H1 (cell line): ENCODE data around the gene RABIF. TPM values are rescaled to one million over a fixed set of nuclear protein-coding genes. Genes with fewer than 3 reads are reported as not detected.

Source experiments
- EGR1 ChIP-seq: IDR thresholded peaks from 2 replicates; pipeline ENCODE4 v1.6.1; 2011; ENCODE audit warnings: low read depth, low read length, borderline replicate concordance
- KDM4A ChIP-seq: IDR thresholded peaks from one replicate; pipeline ENCODE4 v1.7.1; 2012; ENCODE audit warnings: low read depth, mild to moderate bottlenecking, moderate library complexity, low read length, inconsistent platforms; ENCODE audit not compliant: severe bottlenecking
- NANOG ChIP-seq: IDR thresholded peaks from 2 replicates; pipeline ENCODE4 v1.6.1; 2011; ENCODE audit warnings: low read length, low read depth, mild to moderate bottlenecking, inconsistent platforms; ENCODE audit not compliant: insufficient read depth, poor library complexity, severe bottlenecking
- RBBP5 ChIP-seq: IDR thresholded peaks from 2 replicates; pipeline ENCODE4 v1.7.1; 2012; ENCODE audit warnings: low read depth, mild to moderate bottlenecking, inconsistent platforms, low read length, moderate library complexity, borderline replicate concordance
- SP4 ChIP-seq: IDR thresholded peaks from 2 replicates; pipeline ENCODE4 v1.6.1; 2012; ENCODE audit warnings: low read length, inconsistent platforms
- SUZ12 ChIP-seq: fragments of 200-600 bp; sonication (generic); IDR thresholded peaks from 2 replicates; pipeline ENCODE4 v1.6.1; 2012; ENCODE audit warnings: mild to moderate bottlenecking, inconsistent platforms, low read length, moderate library complexity, mixed read lengths
- polyA plus RNA-seq, 7 experiments: library from polyadenylated mRNA; depleted of rRNA in 3 of 7; stranded (reverse) in 5 of 7; unstranded in 2 of 7; fragments of >200 nt in 5 of 7; fragments of 200-250 nt in 2 of 7; gene quantifications; 1 replicate in 5 of 7; 2 replicates in 1 of 7; 4 replicates in 1 of 7; pipeline versions ENCODE4 v1.2.1 to v1.2.3, GENCODE V29; 2011 to 2013; ENCODE audit warnings: missing spikeins in 2 of 7, mixed read lengths in 2 of 7
- total RNA-seq: library from RNA; stranded (reverse); fragmentation: NEBNext Ultra II Directional; extraction: Animal tissue kit (Norgen Biotek cat#: 25700); gene quantifications from 2 replicates; pipeline ENCODE4 v1.2.1, GENCODE V29; 2021
- TF ChIP-seq, protein P1 (sequence below): fragments of 300-600 bp; sonication (generic); IDR thresholded peaks from 2 replicates; pipeline ENCODE4 v1.7.1; 2012; ENCODE audit warnings: low read length, moderate library complexity, mild to moderate bottlenecking, inconsistent platforms; ENCODE audit not compliant: insufficient replicate concordance
- TF ChIP-seq, protein P2 (sequence below): IDR thresholded peaks from 2 replicates; pipeline ENCODE4 v1.6.1; 2011; ENCODE audit warnings: low read depth, mild to moderate bottlenecking, low read length; ENCODE audit not compliant: insufficient read depth

Gene RABIF
- total and polyA plus RNA-seq, 2 of the 8 experiments (the other 6 are each of a cell fraction or from before 2014, with no cell fraction given) = 5.6 to 6.9 TPM

DNA sequence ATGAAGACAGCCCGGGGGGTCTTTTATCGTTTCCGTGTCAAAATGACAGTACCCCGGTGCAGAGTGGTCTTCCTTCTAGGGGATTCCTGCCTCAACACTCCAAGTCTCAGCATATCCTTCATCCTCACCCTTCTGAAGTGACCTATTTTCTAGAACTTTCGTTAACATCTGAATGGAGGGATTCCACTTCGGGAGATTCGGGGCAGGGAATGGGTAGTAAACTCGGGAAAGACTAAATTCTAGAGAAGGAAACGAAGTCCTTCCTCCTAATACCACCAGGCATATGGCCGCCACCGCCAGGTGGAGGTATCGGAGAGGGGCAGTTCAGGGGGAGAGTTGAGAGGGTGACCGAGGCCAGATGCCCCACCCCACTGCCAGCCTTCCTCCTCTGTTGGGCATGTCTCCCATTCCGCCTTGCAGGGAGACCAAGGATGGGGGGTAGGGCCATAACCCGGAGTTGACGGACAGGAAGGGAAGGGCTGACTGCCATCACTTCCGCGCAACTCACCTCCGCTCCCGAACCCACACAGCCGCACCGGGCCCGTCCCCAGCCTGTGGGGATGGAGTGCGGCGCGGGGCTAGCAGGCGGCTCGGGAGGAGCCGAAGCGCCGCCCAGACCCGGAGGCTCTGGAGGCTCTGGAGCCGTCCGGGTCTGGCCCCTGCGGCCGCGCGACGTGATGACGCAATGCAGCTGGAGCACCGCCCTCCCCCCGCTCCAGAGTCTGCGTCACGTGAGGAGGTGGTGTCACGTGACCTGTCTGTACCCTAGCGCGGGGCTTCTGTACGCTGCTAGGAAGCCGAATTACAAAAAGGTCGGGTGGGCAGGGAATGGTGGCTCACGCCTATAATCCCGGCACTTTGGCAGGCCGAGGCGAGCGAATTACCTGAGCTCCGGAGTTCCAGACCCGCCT, 37.9 kb upstream of the RABIF start, which contains the start of gene KLHL12 (continued):
- TF ChIP-seq, protein P1, sequence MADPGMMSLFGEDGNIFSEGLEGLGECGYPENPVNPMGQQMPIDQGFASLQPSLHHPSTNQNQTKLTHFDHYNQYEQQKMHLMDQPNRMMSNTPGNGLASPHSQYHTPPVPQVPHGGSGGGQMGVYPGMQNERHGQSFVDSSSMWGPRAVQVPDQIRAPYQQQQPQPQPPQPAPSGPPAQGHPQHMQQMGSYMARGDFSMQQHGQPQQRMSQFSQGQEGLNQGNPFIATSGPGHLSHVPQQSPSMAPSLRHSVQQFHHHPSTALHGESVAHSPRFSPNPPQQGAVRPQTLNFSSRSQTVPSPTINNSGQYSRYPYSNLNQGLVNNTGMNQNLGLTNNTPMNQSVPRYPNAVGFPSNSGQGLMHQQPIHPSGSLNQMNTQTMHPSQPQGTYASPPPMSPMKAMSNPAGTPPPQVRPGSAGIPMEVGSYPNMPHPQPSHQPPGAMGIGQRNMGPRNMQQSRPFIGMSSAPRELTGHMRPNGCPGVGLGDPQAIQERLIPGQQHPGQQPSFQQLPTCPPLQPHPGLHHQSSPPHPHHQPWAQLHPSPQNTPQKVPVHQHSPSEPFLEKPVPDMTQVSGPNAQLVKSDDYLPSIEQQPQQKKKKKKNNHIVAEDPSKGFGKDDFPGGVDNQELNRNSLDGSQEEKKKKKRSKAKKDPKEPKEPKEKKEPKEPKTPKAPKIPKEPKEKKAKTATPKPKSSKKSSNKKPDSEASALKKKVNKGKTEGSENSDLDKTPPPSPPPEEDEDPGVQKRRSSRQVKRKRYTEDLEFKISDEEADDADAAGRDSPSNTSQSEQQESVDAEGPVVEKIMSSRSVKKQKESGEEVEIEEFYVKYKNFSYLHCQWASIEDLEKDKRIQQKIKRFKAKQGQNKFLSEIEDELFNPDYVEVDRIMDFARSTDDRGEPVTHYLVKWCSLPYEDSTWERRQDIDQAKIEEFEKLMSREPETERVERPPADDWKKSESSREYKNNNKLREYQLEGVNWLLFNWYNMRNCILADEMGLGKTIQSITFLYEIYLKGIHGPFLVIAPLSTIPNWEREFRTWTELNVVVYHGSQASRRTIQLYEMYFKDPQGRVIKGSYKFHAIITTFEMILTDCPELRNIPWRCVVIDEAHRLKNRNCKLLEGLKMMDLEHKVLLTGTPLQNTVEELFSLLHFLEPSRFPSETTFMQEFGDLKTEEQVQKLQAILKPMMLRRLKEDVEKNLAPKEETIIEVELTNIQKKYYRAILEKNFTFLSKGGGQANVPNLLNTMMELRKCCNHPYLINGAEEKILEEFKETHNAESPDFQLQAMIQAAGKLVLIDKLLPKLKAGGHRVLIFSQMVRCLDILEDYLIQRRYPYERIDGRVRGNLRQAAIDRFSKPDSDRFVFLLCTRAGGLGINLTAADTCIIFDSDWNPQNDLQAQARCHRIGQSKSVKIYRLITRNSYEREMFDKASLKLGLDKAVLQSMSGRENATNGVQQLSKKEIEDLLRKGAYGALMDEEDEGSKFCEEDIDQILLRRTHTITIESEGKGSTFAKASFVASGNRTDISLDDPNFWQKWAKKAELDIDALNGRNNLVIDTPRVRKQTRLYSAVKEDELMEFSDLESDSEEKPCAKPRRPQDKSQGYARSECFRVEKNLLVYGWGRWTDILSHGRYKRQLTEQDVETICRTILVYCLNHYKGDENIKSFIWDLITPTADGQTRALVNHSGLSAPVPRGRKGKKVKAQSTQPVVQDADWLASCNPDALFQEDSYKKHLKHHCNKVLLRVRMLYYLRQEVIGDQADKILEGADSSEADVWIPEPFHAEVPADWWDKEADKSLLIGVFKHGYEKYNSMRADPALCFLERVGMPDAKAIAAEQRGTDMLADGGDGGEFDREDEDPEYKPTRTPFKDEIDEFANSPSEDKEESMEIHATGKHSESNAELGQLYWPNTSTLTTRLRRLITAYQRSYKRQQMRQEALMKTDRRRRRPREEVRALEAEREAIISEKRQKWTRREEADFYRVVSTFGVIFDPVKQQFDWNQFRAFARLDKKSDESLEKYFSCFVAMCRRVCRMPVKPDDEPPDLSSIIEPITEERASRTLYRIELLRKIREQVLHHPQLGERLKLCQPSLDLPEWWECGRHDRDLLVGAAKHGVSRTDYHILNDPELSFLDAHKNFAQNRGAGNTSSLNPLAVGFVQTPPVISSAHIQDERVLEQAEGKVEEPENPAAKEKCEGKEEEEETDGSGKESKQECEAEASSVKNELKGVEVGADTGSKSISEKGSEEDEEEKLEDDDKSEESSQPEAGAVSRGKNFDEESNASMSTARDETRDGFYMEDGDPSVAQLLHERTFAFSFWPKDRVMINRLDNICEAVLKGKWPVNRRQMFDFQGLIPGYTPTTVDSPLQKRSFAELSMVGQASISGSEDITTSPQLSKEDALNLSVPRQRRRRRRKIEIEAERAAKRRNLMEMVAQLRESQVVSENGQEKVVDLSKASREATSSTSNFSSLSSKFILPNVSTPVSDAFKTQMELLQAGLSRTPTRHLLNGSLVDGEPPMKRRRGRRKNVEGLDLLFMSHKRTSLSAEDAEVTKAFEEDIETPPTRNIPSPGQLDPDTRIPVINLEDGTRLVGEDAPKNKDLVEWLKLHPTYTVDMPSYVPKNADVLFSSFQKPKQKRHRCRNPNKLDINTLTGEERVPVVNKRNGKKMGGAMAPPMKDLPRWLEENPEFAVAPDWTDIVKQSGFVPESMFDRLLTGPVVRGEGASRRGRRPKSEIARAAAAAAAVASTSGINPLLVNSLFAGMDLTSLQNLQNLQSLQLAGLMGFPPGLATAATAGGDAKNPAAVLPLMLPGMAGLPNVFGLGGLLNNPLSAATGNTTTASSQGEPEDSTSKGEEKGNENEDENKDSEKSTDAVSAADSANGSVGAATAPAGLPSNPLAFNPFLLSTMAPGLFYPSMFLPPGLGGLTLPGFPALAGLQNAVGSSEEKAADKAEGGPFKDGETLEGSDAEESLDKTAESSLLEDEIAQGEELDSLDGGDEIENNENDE = no peak
- no peak for TF ChIP-seq SUZ12
- TF ChIP-seq RBBP5 = peak; percentile 99
- TF ChIP-seq NANOG = peak; percentile 21
- TF ChIP-seq EGR1 = no peak
- TF ChIP-seq SP4 = peak; percentile 99
- peak; percentile 77 for TF ChIP-seq KDM4A
- TF ChIP-seq, protein P2, sequence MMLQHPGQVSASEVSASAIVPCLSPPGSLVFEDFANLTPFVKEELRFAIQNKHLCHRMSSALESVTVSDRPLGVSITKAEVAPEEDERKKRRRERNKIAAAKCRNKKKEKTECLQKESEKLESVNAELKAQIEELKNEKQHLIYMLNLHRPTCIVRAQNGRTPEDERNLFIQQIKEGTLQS = peak; percentile 100
